Heart left ventricle (tissue), 13 donors: ENCODE data around the gene CDC7.

Source experiments
- POLR2A ChIP-seq, 2 donors: fragments of 450-650 bp; IDR thresholded peaks; one replicate each; pipeline ENCODE4 v1.6.1; 2017; ENCODE audit warnings: antibody characterized with exemption in 2 of 2, mild to moderate bottlenecking in 2 of 2, moderate library complexity in 2 of 2
- TF ChIP-seq, protein P1 (sequence below), 12 donors: fragments of 200-600 bp; sonication (generic) in 4 of 12; IDR thresholded peaks; one replicate each; pipeline versions ENCODE4 v1.5.0 to v1.8.0; 2018 to 2022; ENCODE audit warnings: antibody characterized with exemption in 12 of 12, mild to moderate bottlenecking in 5 of 12
- donor health status: ischemic (EF 13 %, LVEDD 7.1; RV severe dilation, severe dysfunction).
- donor health status: DM: no; HTN: yes; CAD: no.
- donor health status: DM: no; HTN: no; CAD: no.
- donor health status: ischemic (EF 25% LVEDD 6.9; RV normal size, moderate dysfunction).
- donor health status: ischemic (EF 25% LVEDD 5.7; RV mildly dilated, moderate dysfunction).
- donor health status: ischemic (EF 35%, LVEDD 5.7; RV mildly dilated, moderate dysfunction).
- donor health status: nonischemic (EF 11% LVEDD 7.7; RV severe dilation, severe dysfunction).
- donor health status: DM: yes; HTN: yes; CAD: no.
- donor health status: PGD.
- donor health status: ischemic (EF 29% LVEDD 5.4; RV normal size, mild dysfunction).
- donor health status: nonischemic (EF 23%, LVEDD 6.1; RV moderate dilation, normal function).

DNA sequence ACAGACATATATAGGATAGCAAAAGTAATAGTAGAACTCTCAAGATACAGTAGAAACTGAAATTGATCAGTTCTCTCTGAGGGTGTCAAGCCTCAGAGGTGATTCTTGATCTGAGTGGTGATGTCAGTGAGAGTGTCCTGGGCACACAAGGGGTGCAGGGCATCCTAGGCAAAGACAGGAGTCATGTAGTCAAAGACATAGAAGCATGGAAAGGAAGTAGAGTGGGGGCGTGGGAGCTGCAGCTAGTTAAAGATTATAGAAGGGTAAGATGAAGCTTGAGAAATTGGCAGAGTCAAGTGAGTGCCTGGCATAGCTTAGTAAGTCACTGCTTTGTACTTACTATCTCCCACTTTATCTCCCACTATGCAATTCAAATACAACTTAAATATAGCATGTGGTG is 22.8 kb downstream of the CDC7 start:
- TF ChIP-seq, protein P1, sequence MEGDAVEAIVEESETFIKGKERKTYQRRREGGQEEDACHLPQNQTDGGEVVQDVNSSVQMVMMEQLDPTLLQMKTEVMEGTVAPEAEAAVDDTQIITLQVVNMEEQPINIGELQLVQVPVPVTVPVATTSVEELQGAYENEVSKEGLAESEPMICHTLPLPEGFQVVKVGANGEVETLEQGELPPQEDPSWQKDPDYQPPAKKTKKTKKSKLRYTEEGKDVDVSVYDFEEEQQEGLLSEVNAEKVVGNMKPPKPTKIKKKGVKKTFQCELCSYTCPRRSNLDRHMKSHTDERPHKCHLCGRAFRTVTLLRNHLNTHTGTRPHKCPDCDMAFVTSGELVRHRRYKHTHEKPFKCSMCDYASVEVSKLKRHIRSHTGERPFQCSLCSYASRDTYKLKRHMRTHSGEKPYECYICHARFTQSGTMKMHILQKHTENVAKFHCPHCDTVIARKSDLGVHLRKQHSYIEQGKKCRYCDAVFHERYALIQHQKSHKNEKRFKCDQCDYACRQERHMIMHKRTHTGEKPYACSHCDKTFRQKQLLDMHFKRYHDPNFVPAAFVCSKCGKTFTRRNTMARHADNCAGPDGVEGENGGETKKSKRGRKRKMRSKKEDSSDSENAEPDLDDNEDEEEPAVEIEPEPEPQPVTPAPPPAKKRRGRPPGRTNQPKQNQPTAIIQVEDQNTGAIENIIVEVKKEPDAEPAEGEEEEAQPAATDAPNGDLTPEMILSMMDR (IDR thresholded peaks at IDR 0.05): no peak
- TF ChIP-seq POLR2A (IDR thresholded peaks at IDR 0.05): no peak
